Fibroblast of the conjunctiva (primary cell): ENCODE measurements around the gene HS1BP3.

Experiments used
- DNase-seq: peaks from one replicate; pipeline ENCODE4 v3.0.0-alpha.2; 2010; ENCODE audit warnings: low read depth

Gene HS1BP3, protein sequence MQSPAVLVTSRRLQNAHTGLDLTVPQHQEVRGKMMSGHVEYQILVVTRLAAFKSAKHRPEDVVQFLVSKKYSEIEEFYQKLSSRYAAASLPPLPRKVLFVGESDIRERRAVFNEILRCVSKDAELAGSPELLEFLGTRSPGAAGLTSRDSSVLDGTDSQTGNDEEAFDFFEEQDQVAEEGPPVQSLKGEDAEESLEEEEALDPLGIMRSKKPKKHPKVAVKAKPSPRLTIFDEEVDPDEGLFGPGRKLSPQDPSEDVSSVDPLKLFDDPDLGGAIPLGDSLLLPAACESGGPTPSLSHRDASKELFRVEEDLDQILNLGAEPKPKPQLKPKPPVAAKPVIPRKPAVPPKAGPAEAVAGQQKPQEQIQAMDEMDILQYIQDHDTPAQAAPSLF

DNA sequence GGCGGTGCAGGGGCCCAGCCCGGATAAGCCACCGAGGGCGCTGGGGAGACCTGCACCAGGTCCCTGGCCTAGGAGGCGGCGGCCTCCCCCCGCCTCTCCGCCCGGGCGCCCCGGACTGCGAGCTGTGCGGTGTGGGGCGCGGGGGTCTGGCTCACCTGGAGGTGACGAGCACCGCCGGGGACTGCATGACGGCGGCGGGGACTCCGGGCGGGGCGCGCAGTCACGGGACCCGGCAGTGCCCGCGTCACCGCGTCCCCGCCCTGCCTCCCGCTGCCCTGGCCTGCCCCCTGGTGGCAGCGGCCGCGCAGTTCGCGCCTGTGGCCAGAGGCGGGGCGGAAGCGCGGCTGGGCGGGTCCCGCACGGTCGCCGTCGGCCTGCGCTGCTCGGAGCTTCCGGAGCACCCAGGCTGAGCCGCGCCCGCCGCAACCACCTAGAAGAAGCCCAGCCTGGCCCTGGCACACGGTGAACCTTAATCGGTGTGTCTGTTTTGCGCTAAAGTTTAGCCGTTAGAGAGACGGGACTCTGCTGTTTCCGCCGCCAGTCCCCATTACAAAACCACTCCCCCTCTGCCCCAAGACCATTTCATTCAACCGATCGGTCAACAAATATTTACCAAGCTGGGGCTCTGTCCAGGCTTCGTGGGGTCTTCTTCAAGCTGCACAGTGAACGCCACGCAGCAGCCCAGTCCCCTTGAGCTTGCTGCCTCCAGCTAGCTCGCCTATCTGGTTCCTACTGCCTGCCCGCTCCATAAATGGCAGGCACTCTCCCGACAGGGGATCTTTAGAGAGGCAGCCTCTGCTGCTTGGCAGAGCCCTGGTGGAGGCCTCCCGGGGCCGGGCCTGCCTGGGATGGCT, at the start of gene HS1BP3:
Gene HS1BP3, minus strand, starts transcription at position 222 of the 854 bp plus-strand sequence. Its CDS starts 35 bp downstream, at position 187.
- DNase-seq = peak; percentile 54

DNA sequence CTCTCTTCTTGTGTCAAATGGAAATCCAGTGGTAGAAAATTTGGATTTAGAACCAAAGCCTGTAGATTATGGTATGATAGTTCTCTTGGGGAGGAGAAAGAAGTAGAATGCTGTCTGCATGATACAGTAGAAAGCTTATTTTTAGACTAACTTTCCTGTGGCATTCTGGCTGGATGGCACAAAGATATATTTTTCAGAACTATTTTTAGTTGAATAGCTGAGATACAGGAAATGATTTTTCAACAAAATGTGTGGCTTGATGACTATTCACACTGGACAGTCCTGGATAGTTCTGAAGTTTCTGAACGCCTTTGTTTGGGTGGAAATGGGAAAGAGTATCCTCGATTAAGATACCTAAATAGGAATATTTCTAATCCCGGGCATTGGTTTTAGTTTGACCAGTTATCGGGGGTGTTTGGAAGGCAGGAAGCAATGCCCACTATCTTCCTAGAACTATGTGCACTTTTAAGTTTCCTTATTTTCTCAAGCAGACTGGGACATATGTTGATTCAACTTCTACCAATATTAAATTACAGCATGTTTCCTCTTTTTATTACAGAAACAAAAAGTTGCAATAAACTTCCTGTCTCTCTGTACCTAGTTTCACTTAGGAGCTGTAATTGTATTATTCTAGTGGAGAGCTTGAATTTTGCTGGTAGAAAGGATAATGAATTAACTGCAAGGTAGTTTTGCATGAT, 48.2 kb upstream of the HS1BP3 start:
- no peak for DNase-seq

DNA sequence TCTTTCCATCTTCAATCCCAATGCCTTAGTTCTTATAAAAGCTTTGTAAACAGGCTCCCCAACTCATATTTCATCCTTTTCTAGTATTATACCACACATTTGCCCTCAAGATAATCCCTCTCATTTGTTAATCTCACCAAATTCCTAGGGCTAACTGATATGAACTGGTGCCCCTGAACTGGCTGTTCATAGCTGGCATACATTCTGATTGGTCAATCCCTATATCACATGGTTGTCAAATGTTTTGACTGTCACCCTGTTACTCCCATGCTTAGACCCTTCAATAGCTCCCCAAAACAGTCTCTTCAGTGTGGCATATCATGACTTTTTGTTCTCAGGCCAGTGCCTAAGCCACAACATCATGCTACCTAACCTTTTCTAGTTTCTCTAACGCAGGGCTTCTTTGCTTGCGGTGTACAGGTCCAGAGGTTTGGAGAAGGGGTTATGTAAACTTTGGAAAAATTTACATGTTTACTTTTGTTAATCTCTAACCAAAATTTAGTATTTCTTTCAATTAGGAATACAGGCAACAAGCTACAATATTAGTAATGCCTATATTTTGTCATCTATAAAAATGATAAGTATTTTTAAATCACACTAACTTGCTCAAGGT, 46.5 kb upstream of the HS1BP3 start:
- no peak for DNase-seq

DNA sequence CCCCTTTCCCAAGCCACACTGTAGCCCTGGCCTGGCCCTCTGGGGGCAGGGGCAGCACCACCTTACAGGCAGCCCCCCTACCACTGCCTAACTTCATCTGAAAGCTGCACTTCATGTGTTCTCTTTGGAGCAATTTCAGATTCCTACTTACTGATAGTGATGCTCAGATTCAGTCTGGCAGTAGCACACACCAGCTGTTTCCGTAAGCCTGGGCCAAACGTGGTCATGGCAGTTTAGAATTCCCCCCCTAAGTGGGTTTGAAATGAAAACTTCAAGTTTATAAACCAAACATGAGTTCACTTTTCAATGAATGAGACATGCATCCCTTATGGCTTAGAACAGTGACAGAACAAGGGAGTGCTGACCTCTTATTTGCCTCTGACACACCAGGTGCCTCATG, 45.5 kb upstream of the HS1BP3 start:
- DNase-seq = no peak

DNA sequence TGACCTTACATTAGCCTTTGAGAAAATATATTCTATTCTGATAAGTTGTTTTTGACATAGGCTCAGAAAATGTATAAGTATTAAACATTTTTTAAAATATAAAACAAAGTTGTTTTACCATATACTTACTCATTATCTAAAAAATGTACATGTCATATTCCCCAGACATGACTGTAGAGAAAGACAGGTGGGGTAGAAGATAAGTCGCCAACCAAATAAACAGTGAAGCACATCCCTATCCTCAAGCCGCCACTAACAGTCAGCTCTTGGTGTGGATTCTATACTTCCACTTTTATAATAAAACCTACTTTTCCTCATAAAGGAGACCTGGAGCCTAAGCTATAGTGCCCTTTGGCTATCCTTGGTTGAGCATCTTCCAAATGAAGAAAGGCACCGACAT, 42.4 kb upstream of the HS1BP3 start:
- no peak for DNase-seq

DNA sequence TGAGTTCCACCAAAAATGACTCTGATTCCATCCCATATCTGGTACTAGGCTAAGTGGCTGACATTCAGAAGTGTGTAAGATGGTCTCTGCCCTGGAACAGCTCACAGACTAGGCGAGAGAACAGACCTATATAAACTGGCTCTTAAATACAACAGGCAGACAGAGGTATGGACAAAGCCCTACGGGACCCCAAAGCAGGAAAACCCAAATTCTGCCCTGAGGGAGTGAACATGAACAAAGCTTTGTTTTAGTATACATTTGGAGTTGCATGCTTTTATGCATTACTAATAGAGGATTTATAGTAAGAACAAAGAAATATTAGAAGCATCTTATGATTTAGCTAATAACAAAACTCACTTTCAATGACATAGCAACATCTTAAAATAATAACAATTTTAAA, 41.2 kb upstream of the HS1BP3 start:
- DNase-seq = no peak

DNA sequence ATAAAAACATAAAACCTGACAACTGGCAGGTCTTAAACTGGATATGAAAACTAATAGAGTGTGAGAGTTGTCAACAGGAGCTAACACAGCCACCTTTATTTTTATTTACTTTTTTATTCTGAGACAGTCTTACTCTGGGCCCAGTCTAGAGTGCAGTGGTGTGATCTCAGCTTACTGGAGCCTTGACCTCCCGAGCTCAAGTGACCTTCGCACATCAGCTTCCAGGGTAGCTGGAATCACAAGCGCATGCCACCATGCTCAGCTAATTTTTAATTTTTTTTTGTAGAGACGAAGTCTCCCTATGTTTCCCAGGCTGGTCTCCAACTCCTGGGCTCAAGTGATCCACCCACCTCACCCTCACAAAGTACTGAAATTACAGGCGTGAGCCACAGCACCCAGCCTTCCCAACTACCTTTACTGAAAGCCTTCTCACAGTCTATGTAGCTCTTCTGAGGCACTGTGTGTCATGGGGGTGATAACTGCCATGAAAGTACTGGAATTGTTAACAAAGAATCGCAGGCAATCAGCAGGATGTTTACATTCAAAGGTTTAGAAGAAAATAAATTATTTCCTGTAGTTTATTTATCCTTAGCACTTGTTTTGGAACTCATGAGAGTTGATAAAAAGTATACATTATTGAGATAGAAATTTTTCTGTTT, 40.3 kb upstream of the HS1BP3 start:
- no peak for DNase-seq

DNA sequence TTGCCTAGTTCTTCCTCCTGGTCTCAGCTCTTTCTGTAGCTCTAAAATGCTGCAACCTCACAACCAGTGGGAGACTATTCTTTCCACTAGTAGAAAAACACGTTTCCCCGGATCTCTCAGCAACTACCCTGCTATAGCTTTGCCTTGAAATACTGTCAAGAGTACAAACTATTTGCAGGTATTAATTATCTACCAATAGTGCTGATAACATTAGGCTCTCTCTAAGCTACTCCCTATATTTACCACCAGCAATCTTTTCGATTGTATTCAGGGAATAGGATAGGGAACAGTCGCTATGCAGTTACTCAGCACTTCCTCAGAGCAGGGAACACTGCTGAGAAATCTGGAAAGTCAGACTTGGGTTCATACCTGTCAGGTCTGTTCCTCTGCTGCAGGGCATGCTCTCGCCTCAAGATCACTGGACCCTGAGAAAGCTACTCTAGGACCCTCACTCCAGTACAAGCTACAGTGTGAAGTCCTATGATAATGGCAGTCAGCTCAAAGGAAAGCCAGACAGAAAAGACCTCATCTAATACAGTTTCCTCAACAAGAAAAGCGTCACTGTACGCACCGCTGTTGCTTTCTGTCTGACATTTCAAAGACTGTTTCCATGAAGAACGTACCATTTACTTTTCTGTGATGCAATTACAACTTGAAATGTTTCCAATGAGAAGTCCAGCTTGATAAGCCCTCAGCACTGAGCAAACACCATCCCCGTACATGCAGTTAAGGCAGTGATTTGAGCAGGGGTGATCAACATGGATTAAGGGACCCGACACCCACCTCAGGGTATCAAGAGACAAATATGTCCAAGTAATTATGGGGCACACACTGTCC, 38.7 kb upstream of the HS1BP3 start:
- DNase-seq = no peak

DNA sequence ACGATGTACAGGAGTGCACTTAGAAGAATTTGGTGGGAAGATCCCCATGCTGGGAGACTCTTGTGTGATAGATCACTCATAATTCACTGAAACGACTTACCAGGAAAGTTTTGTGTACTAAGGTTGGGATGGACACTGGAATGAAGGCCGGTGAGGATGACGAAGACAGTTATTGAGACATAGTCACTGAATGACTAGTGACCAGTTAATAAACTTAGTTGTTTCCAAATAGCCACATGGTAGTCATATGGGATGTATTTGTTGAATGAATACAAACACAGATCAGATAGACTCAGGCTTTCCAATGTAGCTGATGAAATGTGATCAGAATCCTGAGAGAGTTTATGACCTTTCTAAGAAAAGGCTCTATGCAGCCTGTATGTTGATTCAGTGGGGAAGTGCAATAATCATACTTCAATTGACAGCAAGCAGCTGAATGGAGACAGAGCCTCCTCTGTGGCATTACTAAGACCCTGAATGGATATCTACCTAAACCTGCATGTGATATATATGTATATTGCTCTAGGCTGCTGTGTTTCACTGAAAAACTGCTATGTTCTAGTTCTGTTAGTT, 36.4 kb upstream of the HS1BP3 start:
- DNase-seq = no peak

DNA sequence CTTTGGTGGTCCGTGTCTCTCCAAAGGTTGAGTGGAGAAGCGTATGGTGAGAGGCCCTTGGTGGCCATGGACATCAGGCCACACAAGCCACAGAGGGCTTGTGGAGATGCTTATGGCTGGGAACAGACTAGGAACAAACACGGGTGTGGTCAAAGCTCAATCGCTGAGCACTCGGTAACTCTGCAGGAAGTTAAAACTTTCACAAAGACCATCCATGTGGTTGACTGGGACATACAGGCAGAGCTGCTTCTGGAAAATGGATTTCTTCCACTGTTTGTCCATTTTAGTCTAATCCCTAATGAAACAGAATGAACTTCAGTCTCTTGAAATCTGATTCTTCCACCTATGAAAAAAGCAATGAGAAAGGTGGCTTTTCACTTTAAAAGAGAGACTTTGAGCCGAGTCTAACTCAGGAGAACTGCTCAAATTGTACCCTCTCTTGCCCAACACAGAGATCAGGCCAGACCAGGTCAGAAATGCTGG, 33.7 kb upstream of the HS1BP3 start:
- DNase-seq = no peak

DNA sequence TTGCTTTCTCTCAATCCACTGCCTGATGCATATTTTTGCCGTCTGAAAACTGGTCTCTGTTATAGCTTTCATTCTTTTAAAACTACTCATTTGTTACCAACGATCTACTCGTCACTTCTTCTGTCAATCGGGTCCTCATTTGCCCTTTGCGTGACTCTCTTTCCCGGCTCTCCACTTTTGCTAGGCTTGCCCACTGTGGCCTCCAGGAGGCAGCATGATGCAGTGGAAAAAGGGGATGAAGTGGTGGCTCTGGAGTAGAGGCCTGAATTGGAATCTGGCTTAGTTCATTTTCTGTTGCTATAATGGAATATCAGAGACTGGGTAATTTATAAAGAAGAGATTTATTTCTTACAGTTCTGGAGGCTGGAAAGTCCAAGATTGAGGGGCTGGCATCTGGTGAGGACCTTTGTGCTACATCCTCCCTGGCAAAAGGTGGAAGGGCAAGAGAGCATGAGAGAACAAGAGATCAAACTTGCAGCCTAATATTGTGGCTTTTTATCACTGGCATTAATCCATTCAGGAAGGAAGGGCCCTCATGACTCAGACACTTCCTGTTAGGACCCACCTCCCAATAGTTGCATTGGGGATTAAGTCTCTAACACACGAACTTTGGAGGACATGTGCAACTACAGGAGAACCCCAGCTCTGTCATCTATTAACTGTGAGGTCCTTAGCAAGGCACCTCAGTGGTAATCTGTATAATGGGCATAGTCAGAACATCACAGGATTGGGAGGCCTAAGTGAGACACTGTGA, 31.4 kb upstream of the HS1BP3 start:
- DNase-seq = no peak

DNA sequence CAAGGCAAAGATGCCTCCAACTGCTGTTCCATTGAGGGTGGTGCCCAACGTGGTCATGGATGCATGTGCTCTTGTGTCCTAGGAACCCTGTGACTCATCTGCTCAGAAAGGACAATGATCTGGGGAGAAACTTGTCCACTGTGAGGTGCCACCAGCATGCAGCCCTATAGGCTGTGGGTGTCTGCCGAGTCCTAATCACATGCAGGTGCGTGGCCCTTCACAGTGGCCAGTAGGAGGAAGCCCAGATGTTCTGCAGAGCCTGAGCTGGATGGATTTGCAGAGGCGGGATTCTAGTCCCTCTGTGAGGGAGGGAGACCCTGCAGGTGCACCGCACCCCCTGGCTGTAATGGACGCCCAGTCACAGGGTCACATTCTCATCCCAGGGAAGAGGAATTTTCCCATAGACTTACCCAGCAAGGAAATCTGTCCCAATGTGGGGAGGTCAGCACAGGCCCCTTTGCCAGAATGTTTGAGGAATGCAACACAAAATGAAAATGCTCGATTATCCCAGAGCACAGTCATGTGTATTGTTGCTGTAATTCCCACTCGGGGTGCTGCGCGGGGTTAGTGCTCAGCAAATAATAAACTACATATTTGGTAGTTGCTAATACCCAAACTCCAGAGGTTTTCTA, 30.0 kb upstream of the HS1BP3 start:
- no peak for DNase-seq

DNA sequence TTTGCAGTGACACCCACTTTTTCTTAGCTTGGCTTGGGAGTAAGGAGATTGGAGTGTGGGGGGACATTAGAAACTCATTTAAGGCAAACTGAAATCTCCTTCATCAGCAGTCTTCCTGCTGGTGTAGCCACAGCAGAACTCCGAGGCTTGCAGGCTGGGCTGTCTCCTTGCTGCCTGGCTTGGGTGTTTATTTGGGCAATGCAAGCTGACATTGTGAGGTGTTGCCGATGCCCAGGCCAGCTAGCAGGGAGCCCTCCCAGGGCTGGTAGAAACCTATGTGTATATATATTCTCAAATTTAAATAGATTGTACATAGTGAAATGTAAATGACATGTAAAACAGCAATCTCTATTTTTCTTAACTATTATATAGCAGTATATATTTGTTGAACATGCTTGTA, 27.9 kb upstream of the HS1BP3 start:
- no peak for DNase-seq

DNA sequence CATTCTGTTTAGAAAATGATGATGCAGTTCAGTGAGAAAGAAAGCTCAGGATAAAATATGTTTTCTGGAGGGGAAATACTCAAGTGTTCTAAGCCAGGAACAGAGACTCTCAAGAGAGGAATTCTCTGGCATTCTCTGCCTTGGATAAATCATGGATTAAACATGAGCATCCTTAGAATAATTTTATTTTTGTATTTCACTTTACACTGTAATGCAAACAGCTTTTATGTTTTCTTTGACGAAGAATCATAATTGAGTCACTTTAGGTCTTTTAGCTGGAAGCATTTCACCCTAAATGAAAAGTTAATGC, 27.1 kb upstream of the HS1BP3 start:
- DNase-seq = no peak

DNA sequence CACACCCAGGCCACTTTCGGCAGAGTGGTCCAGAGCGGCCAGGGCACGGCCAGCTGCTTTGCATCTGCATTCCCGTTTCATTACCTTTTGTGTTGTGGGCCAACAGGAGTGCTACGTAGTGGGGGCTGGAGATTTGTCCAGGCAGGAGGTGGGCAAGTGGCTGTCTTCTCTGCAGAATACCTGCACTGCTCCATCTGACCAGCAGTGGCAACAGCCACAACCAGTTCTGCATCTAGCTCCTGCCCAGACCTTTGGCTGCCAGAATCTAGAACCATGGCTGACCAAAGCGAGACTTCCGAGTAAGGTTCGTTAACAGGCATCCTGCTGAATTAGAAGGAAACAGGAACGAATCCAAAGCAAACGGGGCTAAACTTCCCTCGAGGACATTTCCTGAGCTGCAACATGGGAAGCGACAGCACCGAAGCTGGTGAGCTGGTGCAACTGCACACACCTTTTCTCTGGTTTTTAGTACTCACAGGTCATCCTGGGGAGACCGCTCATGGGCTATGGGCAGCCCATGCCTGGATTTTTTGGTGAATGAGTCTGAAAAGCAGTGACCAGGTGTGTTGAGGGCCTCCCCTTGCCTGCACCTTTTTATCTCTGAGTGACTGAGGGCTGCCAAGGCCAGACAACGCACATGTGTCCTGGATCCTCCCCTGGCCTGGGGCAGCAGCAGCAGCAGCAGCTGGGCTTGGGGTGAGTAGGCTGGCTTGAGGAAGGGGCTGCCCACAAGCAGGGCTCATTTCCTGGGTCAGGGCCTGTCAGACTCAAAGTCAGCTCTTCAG, 26.6 kb upstream of the HS1BP3 start:
- no peak for DNase-seq

DNA sequence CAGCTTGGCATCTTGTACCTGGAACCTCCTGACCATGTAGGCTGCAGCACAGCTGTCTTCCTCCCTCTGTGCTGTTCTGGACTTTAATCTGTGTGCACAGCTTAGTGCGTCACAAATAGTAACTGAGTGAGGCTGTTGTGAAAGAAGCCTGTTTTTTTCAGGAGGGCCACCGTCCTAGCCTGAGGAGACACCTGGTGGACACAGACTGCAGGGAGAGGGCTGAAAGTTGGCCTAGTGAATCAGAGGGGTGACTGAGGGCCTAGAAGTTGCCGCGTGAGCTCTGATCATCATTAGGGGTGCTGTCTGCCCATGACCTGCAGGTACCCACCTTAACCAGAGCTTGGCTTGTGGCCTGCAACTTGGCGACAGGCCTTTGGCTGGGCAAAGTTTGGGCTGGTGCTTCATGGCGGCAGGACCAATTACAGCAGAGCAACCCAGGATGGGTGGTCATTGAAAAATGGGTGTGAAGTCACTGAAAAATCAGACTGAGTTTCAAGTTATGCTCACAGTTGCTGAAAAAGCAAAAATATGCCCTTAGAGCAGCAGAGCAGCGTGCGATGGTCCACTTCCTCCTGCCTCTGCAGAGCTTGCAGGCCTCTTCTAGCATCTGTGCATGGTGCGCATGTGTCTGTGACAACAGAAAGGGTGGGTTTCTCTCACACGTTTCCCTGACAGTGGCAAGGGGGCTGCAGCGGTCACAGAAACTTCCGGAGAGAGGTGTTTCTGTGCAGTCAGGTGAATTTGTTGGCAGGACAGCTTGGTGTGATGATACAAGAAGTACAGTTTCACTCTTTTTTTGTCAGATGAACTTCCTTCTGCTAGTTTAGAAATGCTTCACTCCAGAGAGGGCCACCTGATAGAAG, 25.7 kb upstream of the HS1BP3 start:
- DNase-seq = no peak

DNA sequence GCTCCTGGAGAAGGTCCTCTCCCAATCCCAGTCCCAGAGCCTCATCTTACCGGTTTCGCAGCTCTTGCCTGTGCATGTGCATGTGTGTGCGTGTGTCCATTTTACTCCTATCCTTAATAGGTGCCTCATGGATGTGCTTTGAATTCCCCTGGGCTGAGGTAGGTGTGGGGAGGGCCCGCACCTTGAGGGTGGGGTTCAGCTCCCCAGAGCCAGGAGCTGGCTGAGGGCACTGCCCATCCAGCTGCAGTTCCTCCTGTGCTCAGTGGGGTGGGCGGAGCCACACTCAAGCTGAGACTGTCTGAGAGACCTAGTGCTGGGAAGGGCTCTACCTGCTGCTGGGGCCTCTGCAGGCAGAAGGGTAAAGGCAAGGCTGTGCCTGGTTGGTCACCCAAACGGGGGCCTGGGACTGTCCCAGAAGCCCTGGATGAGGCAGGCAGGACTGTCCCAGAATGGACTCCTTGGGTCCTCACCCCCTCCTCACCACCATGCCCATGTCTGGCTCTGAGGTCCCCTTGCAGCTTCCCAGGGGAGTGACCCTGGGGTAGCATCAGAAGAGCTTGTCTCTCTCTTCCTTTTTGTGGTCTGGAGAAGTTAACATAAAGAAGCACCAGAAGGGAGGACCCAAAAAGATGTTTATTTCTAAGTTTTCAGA, 24.9 kb upstream of the HS1BP3 start:
- DNase-seq = no peak
